HuH-7.5 (cell line): ENCODE measurements around the gene CSF1R.

Experiments
- DNase-seq: peaks from one replicate; pipeline ENCODE4 v3.0.0; 2011; ENCODE audit warnings: low spot score

Gene CSF1R

DNA sequence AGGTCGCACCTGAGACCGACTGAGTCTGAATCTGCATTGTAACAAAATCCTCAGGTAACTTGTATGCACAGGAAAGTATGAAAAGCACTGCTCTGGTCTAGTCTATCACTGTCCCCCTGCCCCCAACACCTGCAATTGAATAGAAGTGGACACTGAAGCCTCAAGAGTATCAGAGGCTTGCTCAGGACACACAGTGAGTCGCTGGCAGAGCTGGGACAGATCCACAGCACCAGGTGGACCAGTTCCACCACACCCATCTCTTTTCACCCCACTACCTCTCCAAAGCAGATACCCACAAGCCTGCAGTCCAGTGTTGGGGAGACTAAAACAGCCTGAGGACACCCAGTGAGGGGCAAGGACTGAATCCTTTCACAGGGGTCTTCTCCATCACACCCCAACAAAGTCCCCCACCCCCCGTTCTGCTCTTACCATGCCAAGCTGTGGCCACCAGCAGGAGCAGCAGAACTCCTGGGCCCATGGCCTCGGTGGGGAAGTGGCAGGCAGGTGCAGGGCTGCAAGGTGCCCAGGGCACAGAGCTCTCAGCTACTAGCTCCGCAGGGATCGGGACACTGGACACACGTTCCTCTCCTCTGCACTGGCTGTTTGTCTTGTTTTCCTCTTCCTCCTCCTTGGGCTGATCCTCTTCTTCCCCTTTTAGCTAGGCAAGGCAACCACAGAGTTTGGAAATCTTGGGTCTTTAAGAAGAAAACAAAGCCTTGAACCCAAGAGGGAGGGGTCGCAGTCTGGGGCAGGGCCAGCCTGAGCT, at the start of gene CSF1R:
Gene CSF1R (minus strand): TSS at position 605 of the 766 bp plus-strand sequence. CDS start 127 bp downstream, at position 478.
- no peak for DNase-seq

DNA sequence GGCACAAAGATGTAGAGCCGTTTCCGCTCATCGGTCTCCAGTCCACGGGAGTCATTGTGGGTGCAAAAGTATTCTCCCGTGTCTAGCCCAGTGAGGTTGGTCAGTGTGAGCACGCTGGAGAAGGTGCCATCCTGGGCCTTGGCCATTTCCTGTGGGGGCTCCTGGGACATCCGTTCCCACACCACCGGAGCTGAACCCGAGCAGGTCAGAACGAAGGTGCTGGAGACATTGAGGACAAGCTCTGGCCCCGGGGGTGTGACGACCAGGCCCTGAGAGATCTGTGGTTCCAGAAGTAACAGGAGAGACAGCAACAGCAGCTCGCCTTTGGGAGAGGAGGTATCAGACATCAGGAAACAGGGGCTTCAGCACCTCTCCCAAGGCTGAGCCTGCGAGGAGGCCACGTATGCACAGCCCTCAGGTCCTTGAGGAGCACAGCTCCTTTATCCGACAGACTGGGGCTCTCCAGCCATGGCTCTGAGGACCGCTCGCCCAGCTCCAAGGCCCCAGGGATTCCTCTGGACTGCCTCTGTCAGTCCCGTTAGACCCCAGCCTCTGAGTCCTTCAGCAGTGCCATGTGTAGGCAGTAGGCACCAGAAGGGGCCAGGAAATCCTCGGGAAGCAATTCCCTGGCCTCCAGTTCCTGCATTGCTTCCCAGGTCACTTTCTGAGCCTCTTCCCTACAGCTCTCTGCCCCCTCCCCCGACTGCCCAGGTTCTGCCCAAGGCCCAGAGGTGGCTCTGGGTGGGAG, 49.4 kb upstream of the CSF1R start:
- no peak for DNase-seq

DNA sequence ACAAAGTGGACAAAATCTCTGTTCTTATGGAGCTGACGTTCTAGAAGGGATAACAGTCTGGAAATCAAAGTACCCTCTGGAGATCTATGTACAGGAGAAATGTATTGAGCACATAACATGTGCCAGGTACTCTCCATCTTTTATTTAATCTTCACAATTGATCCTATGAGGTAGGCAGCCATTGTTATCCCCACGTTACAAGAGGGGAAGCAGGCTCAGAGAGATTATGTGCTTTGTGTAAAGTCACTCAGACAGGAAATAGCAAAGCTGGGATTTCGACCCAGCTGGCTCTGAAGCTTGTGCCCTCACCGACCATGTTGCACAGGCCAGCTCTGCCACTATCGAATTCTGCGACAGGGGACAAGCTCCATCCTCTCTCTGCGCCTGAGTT, 47.8 kb upstream of the CSF1R start:
- no peak for DNase-seq

DNA sequence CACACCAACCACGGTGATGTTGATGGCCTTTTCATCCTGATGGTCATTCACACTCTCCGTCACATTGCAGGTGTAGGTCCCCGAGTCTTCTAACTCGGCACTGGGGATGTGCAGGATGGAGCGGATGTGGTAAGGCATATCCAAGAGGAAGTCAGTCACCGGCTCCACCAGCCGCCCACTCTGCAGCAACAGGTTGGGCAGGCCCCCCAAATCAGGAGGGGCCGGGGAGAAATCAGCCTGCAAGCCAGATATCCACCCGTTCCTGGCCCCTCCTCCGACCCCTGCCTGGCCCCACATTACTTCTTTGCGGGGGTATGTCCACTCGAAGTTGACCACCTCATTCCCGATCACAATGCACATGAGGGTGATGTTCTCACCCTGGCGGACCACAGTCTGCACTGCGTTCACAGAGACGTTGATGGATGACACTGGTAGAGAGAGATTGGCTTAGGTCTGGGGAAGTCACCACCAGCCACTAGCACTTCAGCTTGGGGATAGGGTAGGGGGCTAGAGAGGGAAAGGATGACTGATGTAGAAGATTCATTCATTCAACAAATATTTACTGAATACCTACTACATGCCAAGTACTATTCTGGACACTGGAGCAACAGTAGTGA, 47.3 kb upstream of the CSF1R start:
- no peak for DNase-seq

DNA sequence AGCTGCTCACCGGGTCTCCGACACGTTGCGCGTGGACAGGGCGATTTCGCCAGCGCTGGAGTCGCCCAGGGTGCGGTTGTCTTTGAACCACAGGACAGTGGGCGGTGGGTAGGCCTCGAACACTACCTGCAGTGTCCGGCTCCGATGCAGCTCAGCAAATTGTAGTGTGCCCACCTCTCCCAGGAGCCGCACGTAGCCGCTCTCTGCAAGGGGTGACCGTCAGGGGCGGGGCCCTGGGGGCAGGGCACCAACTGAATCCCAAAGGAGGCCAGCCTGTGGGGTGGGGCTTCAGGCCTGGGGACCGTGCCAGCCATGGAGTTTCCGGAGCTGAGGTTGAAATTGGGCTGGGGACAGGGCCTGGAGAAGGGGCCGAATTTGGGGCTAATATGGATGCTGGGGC, 46.4 kb upstream of the CSF1R start:
- no peak for DNase-seq

DNA sequence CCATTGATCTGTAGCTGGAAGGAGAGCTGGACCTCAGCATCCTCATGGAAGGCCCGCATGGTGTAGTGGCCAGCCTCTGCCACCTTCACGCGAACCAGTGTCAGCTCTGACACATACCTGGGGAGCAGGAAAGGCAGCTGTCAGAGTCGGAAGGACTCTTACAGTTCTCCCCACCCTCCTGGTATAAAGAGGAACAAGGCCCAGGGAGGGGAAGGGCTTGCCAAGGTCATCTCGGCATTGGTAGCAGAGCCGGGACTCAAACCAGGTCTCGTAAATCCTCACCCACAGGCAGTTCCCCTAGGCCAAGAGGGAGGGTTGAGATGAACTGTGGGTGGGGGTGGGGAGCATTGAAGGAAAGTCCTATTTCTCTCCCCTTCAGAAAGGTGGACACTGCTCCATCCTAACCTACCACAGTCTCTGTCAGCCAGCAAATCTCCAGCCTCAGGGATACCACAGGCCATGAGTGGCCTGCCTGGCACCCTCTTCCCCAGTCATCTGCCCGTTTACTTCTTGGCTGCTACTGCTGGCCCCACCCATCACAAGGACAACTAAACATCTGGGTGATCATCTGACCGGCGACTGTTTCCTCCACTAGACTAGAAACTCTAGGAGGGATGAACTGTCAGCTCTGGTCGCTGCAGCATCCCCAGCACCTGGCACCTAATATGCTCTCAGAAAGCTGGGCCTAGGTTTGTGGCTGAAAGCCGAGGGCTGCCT, 45.8 kb upstream of the CSF1R start:
- no peak for DNase-seq

DNA sequence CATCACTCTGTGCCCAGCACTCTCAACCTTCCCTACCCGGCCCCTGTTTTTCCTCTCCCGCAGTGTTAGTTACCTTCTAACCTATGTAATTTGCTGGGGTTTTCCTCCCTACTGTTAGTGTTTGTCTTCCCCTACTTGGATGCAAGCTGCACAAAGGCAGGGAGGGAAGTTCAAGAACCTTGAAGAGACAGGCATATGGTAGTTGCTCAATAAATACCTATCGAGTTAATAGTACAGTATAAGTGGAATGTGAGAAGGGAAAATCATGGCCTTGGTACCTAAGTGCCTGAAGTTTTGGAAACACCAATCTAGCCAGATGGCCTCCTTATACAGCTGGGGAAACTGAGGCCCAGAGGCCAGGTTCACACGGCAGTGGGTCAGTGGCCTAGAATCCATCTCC, 45.1 kb upstream of the CSF1R start:
- no peak for DNase-seq

DNA sequence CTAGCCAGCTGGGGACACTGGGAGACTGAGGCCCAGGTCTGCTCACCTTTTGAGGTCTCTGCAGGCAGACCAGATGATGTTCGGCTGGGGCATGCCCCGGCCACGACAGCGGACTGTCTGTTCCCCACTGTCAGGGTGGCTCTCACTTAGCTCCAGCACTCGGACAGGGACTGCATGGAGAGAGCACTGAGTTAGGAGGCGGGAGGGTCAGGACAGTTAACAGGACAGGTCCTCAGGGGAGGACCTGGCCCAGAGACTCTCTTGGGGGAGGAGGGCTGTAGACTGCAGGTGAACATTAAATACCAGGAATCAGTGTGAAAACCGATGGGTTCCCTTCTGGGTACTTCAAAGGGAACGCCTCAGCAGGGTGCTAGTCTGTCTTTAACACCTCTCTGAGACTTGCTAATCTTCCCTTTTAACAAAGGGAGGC, 44.2 kb upstream of the CSF1R start:
- DNase-seq = no peak

DNA sequence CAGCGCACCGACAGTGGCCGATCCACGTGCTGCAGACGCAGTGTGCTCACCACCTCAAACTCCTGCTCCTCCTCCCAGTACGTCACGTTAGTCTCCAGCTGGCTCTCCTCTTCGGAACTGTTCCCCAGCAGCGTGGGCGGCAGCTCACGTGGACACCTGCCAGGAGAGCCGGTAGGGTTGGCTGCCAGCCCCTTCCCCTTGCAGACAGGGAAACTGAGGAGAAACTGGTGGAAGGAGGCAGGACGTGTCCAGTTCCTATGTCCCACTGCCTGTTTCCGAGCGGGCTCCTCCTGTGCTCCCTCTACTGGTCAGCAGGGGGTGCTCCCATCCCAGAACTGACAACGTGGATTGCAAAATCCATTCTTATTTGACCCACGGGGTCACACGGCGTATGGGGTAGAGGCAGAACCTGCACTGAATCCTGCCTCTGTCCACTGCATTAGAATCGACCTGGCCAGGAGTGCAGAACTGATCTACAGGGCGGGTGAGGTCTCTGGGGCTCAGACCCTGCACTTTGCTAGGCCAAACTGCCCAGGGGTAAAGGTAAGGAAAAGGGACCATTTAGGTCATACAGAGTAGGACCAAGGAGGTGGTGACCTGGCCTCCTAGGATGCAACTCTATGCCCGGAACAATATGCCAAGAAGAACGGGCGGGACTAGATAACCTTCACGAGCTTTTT, 43.6 kb upstream of the CSF1R start:
- DNase-seq = peak; percentile 92

DNA sequence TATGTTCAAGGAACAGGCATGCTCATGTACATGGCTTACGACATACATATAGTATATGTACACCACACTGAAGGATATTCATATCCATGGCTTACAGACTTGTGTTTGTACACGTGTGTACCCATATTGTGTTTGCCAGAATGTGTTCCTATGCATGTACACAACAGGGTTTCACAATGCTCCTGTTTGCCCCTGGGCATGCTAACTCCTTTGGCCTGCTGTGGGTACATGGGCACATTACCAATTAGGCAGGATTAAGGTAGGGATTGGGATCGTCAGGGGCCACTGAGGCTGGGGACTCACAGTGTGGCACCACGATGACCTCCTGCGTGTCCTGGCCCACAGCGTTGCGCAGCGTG, 43.1 kb upstream of the CSF1R start:
- no peak for DNase-seq

DNA sequence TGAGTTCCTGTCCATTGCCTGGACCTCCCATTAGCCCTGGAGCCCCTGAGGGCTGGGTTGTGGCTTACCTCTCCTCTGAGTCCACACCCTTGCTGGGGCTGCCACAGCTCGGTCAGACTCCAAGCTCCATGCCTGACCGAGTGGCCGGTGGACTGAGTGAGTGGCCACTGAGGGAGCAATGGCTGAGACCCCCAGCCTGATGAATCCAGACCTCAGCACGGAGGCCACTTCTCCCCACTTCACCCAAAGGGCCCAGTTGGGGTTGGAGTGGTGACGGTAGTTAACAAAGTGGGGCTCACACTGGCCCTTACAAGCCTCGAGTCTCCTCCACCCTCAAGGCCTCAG, 40.5 kb upstream of the CSF1R start:
- no peak for DNase-seq

DNA sequence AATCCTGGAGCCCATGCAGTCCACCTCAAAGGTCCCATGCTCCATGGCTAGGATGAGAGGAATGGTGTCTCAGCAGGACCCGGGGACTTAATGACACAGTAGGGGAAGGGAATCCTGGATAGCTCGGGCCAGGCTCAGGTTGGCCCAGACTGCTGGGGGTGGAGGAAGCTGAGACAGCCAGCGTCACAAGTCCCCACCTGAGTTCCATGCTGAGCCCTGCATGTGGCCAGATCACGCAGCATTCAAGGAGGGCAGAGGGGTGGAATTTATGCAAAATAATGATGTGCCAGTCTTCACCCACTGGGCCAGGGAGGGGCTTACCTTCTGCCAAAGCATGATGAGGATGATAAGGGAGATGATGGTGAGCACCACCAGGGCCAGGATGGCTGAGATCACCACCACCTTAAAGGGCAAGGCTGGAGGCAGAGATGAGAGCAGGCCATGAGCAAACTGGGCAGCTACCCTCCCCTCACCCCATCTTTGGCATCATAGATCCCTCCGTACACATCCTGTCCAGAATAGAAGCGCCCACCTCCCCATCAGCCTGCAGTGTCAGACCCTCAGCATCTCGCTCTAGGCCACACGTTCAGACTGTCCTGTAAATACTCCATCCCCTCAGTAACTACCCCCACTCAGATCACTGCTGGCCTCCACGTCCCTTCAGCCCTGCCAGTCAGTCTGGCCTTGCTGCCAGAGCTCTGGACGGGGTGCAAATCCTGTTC, 40.0 kb upstream of the CSF1R start:
- DNase-seq = no peak

DNA sequence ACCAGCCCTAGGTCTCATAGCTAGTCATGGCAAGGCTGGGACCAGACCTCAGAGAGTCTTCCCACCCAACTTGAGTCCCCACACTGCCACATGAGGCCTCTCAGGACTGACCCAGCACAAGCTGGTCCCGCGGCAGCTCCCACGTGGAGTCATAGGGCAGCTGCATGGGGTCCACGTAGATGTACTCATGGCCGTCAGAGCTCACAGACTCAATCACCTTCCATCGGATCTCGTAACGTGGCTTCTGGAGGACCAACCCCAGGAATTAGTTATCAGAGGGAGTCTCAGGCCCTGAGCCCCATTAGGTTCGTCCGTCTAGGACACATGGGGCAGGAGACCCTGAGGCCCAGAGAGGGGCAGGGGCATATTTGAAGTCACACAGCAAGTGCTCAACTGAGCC, 39.0 kb upstream of the CSF1R start:
- DNase-seq = no peak

DNA sequence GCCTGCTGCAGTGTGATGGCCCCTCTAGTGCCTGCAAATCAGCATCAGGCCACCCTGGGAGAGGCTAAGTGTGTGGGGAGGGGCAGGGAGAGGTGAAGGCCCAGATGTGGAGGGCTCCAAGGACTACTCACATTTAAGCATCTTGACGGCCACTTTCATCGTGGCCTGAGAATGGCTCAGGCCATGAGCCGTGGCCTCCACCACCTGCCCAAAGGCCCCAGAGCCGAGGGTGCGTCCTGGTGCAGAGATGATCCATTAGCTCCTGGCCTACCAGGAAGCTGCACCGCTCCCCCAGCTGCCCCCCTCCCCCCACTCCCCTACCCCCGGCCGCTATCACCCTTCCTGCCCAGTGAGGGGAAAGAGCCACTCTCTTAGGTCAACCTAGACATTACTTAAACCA, 38.2 kb upstream of the CSF1R start:
- DNase-seq = no peak

DNA sequence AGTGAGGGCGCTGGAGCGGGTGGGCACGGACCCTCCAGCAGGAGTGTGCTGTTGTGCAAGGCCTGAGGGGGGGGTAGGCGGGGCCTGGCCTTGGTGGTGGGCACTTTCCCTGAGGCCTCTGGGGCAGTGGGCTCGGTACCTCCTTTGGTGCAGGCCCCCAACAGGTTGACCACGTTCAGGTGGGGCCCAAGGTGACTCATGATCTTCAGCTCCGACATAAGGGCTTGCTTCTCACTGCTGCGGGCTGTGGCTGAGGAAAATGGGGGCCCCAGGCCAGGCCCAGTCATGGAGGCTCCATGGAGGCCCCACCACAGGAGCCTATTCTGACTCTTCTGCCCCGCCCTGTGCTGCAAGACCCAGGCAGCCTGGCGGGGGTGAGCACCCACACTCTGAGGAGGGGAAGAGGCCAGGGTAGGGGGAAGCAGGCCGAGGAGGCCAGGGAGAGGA, 37.8 kb upstream of the CSF1R start:
- no peak for DNase-seq

DNA sequence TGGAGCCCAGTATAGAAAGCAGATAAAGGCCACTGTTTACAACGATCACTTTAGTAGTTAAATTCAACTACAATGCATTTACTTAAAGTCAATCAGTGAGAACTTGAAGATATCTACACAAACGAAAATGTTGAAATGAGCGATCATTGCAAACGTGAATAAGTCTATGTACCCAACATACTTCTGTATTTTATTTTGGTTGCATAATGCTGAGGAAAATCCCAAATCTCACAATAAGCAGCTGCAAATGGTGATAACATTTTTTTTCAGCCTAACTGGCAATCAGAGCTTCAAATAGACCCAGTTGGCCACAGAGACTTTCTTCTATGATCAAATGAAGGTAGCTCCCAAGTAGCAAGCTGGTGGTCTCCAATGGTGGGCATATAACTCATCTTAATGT, 37.2 kb upstream of the CSF1R start:
- no peak for DNase-seq

DNA sequence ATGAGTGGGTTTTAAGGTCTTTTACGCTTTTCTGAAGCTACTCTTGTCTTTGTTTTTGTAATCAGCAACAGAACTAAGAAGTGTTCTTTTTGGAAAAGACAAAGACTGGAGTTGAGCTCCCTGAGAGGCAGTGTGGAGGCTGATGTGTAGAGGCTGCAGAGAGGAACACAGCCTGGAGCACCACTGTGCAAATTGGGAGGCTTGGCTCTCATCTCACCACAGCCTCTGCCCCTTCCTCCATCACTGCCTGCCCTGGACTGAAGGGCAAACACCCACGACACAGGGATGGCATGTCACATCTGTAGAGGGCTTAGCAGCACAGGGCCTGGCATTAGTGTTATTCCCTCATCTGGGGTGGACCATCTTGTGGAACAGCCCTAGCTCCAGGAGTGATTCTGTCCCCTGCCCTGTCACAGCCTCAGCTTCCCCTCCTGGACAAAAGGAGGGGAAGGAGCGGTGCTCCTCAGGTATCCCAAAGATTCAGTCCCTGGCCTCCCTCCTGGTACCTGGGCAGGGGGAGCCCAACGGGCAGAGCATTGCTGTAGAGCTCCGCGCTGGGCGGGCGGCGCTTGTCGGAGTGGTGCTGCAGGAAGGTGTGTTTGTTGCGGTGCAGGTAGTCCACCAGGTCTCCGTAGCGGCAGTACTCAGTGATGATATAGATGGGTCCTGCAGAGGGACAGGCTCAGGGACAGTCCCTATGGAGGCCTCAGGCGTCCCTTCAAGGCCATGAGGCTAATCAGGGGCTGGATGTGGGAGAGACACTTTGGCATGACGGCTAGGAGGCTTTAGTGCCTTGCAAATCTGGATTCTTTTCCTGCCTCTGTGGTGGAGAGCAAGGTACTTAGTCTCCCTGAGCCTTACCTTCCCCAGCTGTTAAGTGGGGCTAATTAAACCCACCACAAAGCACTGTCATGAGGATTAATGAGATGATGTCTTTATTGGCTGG, 36.5 kb upstream of the CSF1R start:
- no peak for DNase-seq

DNA sequence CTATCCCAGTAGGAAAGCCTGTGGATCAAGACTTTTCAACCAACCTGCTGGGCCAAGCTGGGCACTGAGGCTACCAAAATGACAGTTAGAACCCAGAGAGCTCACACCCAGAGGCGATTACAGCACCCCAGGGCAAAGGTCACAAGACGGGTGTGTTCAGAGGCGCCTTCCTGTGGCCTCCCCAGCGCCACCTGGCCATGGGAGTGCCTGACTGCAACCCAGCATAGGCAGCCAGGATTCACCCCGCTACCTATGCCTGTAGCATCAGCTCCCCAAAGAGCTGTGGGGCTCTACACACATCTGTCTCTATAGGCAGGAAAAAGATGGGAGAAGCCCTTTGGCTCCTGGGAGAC, 35.8 kb upstream of the CSF1R start:
- peak; percentile 64 for DNase-seq

DNA sequence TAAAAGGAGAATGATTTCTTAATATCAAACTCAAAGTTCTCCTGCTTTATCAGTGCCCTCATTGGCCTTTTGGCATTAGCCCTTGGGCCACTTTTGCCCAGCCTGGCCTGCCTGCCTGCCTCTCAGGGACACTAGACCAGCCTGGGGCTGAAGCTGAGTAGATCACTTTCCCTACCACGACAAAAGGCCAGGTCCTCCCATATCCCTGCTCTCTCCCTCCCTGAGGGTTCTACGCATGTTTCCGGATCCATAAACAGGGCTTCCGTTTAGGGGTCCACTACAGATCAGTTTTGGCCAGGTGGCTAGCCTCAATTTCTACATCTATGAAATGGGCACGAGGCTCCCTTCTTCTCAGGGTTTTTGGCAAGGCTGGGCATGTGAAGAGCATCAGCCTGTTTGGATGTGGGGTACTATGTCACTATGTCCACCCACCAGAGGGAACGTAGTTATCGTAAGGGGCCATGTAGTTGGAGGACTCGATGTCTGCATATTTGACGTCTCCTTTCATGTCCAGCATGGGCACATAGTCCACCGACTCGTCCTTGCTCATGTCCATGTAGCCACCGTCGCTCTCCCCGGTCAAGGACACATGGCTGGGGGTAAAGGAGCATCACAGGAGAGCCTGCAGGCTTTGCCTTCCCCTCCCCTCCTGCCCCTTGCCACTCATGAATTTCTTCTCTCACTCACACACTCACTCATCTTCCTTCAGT, 35.2 kb upstream of the CSF1R start:
- DNase-seq = no peak
